H9 (cell line): ENCODE data around the gene KCNAB1. TPM values are rescaled to one million over a fixed set of nuclear protein-coding genes. Genes with fewer than 3 reads are reported as not detected.

Experiments used
- DNase-seq: peaks from one replicate; pipeline ENCODE4 v3.0.0-alpha.2; 2017
- H2AFZ ChIP-seq: one replicate; pipeline ENCODE4 v1.6.1; 2013; ENCODE audit warnings: mild to moderate bottlenecking, low read length, control low read depth, moderate library complexity
- H2AK5ac ChIP-seq: 2 replicates; pipeline ENCODE4 v1.6.1; 2013; ENCODE audit warnings: low read length, control low read depth, mixed read lengths; ENCODE audit not compliant: insufficient read length
- H2BK120ac ChIP-seq: one replicate; pipeline ENCODE4 v1.6.1; 2013; ENCODE audit warnings: low read depth, mild to moderate bottlenecking, low read length, control low read depth, inconsistent platforms; ENCODE audit not compliant: poor library complexity, severe bottlenecking
- H2BK12ac ChIP-seq: 2 replicates; pipeline ENCODE4 v1.6.1; 2013; ENCODE audit warnings: low read length, control low read depth, mixed read lengths, low read depth; ENCODE audit not compliant: insufficient read length
- H2BK15ac ChIP-seq: 2 replicates; pipeline ENCODE4 v1.6.1; 2013; ENCODE audit warnings: low read depth, low read length, control low read depth
- H2BK20ac ChIP-seq: one replicate; pipeline ENCODE4 v1.6.1; 2013; ENCODE audit warnings: low read depth, mild to moderate bottlenecking, low read length, control low read depth, inconsistent platforms; ENCODE audit not compliant: poor library complexity, severe bottlenecking
- H2BK5ac ChIP-seq: 2 replicates; pipeline ENCODE4 v1.6.1; 2013; ENCODE audit warnings: low read length, control low read depth, mixed read lengths; ENCODE audit not compliant: insufficient read length
- H3K14ac ChIP-seq: 2 replicates; pipeline ENCODE4 v1.6.1; 2013; ENCODE audit warnings: low read length, control low read depth; ENCODE audit not compliant: insufficient read depth
- H3K18ac ChIP-seq: 2 replicates; pipeline ENCODE4 v1.6.1; 2013; ENCODE audit warnings: low read depth, mild to moderate bottlenecking, mixed read lengths, low read length, control low read depth; ENCODE audit not compliant: insufficient read length
- H3K23ac ChIP-seq: 2 replicates; pipeline ENCODE4 v1.6.1; 2013; ENCODE audit warnings: low read length, control low read depth, mixed read lengths, low read depth; ENCODE audit not compliant: insufficient read length
- H3K23me2 ChIP-seq: 2 replicates; pipeline ENCODE4 v1.6.1; 2013; ENCODE audit warnings: low read depth, mild to moderate bottlenecking, mixed read lengths, low read length, control low read depth; ENCODE audit not compliant: insufficient read length, poor library complexity, severe bottlenecking
- H3K27ac ChIP-seq: 2 replicates; pipeline ENCODE4 v1.5.1; 2013; ENCODE audit warnings: low read length, control low read depth, mixed read lengths, low read depth; ENCODE audit not compliant: insufficient read length
- H3K27me3 ChIP-seq: 2 replicates; pipeline ENCODE4 v1.6.1; 2013; ENCODE audit warnings: low read length, control low read depth, inconsistent platforms; ENCODE audit not compliant: insufficient read depth
- H3K4ac ChIP-seq: 2 replicates; pipeline ENCODE4 v1.6.1; 2013; ENCODE audit warnings: low read depth, mild to moderate bottlenecking, control low read depth, inconsistent platforms, low read length, moderate library complexity
- H3K4me1 ChIP-seq: 2 replicates; pipeline ENCODE4 v1.6.1; 2013; ENCODE audit warnings: low read length, control low read depth, inconsistent platforms; ENCODE audit not compliant: insufficient read depth
- H3K4me2 ChIP-seq: 2 replicates; pipeline ENCODE4 v1.6.1; 2013; ENCODE audit warnings: low read length, control low read depth, mixed read lengths; ENCODE audit not compliant: insufficient read length, insufficient read depth
- H3K56ac ChIP-seq: 2 replicates; pipeline ENCODE4 v1.6.1; 2013; ENCODE audit warnings: low read depth, mild to moderate bottlenecking, mixed read lengths, low read length, control low read depth; ENCODE audit not compliant: insufficient read length
- H3K79me1 ChIP-seq: 2 replicates; pipeline ENCODE4 v1.6.1; 2013; ENCODE audit warnings: low read depth, mild to moderate bottlenecking, moderate library complexity, low read length, control low read depth, inconsistent platforms; ENCODE audit not compliant: insufficient read depth, poor library complexity, severe bottlenecking
- H3K79me2 ChIP-seq: 2 replicates; pipeline ENCODE4 v1.6.1; 2013; ENCODE audit warnings: low read length, control low read depth, inconsistent platforms; ENCODE audit not compliant: insufficient read depth
- H3K9ac ChIP-seq: 2 replicates; pipeline ENCODE4 v1.6.1; 2013; ENCODE audit warnings: low read length, control low read depth, mixed read lengths; ENCODE audit not compliant: insufficient read length; ENCODE audit errors: extremely low read depth
- H3K9me3 ChIP-seq: one replicate; pipeline ENCODE4 v1.6.1; 2013; ENCODE audit warnings: low read depth, low read length, inconsistent platforms; ENCODE audit not compliant: control insufficient read depth
- H3T11ph ChIP-seq: one replicate; pipeline ENCODE4 v1.6.1; 2013; ENCODE audit warnings: mild to moderate bottlenecking, low read length, control low read depth, inconsistent platforms
- H4K20me1 ChIP-seq: one replicate; pipeline ENCODE4 v1.6.1; 2013; ENCODE audit not compliant: control insufficient read depth, insufficient read length, insufficient read depth
- H4K5ac ChIP-seq: 2 replicates; pipeline ENCODE4 v1.6.1; 2013; ENCODE audit warnings: low read depth, mild to moderate bottlenecking, mixed read lengths, low read length, control low read depth; ENCODE audit not compliant: insufficient read length
- H4K8ac ChIP-seq: replicated peaks from 2 replicates; pipeline ENCODE4 v1.6.1; 2013; ENCODE audit warnings: low read length, control low read depth, mixed read lengths, low read depth; ENCODE audit not compliant: insufficient read length
- H4K91ac ChIP-seq: 2 replicates; pipeline ENCODE4 v1.6.1; 2013; ENCODE audit warnings: low read depth, mild to moderate bottlenecking, moderate library complexity, mixed read lengths, low read length, control low read depth; ENCODE audit not compliant: insufficient read length
- H3K27ac Mint-ChIP-seq, 3 experiments: 2 replicates in 2 of 3; 3 replicates in 1 of 3; pipeline ENCODE4 v1.8.0; 2020 to 2021; ENCODE audit warnings: mixed read lengths in 3 of 3, mild to moderate bottlenecking in 1 of 3, moderate library complexity in 1 of 3
- H3K27me3 Mint-ChIP-seq: 2 replicates; pipeline ENCODE4 v1.8.0; 2021; ENCODE audit warnings: low read depth, mild to moderate bottlenecking, moderate library complexity, mixed read lengths
- H3K36me3 Mint-ChIP-seq, 3 experiments: 2 replicates in 2 of 3; 3 replicates in 1 of 3; pipeline ENCODE4 v1.8.0; 2020 to 2021; ENCODE audit warnings: low read depth in 3 of 3, mixed read lengths in 3 of 3; ENCODE audit not compliant: insufficient read depth in 1 of 3
- H3K4me1 Mint-ChIP-seq, 2 experiments: 2 replicates each; pipeline ENCODE4 v1.8.0; 2020; ENCODE audit warnings: mixed read lengths in 2 of 2
- H3K4me3 Mint-ChIP-seq, 2 experiments: 2 replicates in 1 of 2; 3 replicates in 1 of 2; pipeline ENCODE4 v1.8.0; 2020 to 2021; ENCODE audit warnings: mild to moderate bottlenecking in 2 of 2, mixed read lengths in 2 of 2, moderate library complexity in 1 of 2
- H3K9me3 Mint-ChIP-seq, 2 experiments: 2 replicates in 1 of 2; 3 replicates in 1 of 2; pipeline ENCODE4 v1.8.0; 2020; ENCODE audit warnings: mild to moderate bottlenecking in 2 of 2, mixed read lengths in 2 of 2, moderate library complexity in 1 of 2
- WGBS: extraction: QIAGEN DNeasy Blood & Tissue Kit; methylation state at CpG from one replicate; pipeline ENCODE4 v1.1.7; 2013; ENCODE audit warnings: missing lambda C conversion rate, low lambda C conversion rate, mixed read lengths; ENCODE audit not compliant: insufficient read length; ENCODE audit errors: extremely low coverage; 5-methylcytosine and 5-hydroxymethylcytosine counted together
- total RNA-seq: library from RNA; stranded (reverse); gene quantifications from 2 replicates; pipeline ENCODE4 v1.2.1, GENCODE V29; 2021
- TF ChIP-seq, protein P1 (sequence below): fragments of 200-600 bp; sonication (generic); conservative IDR thresholded peaks from 3 replicates; pipeline ENCODE4 v1.8.0; 2021; ENCODE audit warnings: antibody characterized with exemption, mild to moderate bottlenecking

The KCNAB1 gene
- total RNA-seq, 1 experiment from 2014 or later: 3.7 TPM

DNA sequence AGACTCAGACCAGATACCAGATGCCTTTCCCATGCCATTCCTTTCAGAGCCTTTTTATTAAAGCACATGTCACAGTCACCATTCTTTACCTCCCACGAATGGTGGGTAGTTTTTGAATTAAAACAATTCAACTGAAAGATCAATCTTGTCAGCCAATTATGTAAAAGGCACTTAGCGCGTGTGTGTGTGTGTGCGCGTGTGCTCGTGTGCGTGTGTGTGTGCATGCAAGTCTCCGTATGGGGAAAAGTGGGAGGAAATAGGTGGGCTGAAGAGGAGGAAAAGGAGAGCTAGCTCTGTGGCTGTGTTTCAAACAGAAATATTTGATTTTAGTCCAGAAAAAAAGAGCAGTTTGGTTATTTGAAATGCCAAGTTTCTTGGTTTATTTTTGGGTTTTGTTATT lies 177.2 kb downstream of the KCNAB1 start:
- no CpG with 5 or more reads among the region's 8 CpGs for WGBS
- Histone ChIP-seq H3K4me2 (no peak overlapping the region), H2AK5ac (no peak overlapping the region), H4K8ac (no peak overlapping the region), H2BK20ac (no peak overlapping the region), H2AFZ (no peak overlapping the region), H3K9me3 (no peaks in the 10 kb centered on the region), H2BK5ac (no peak overlapping the region), H3K56ac (no peak overlapping the region), H4K5ac (no peak overlapping the region), H3K79me1 (no peaks in the 10 kb centered on the region), H3K23ac (no peak overlapping the region), H3K27me3 (no peaks in the 10 kb centered on the region), H3K4ac (no peak overlapping the region), H3K23me2 (no peaks in the 10 kb centered on the region), H2BK15ac (no peak overlapping the region), H4K20me1 (no peaks in the 10 kb centered on the region), H3T11ph (no peak overlapping the region), H3K27ac (no peak overlapping the region), H3K9ac (no peak overlapping the region), H3K18ac (no peak overlapping the region), H2BK120ac (no peak overlapping the region), H4K91ac (no peak overlapping the region), H3K4me1 (no peaks in the 10 kb centered on the region), H2BK12ac (no peak overlapping the region), H3K79me2 (no peaks in the 10 kb centered on the region), H3K14ac (no peak overlapping the region)
- Mint-ChIP-seq H3K9me3 (no peaks in the 10 kb centered on the region), H3K4me3 (no peak overlapping the region), H3K27me3 (peaks cover 19% of the 10 kb centered on the region), H3K36me3 (no peaks in the 10 kb centered on the region), H3K4me1 (no peaks in the 10 kb centered on the region), H3K27ac (no peak overlapping the region; a peak in 2 of 7 replicates)
- no peak for DNase-seq
- TF ChIP-seq, protein P1, sequence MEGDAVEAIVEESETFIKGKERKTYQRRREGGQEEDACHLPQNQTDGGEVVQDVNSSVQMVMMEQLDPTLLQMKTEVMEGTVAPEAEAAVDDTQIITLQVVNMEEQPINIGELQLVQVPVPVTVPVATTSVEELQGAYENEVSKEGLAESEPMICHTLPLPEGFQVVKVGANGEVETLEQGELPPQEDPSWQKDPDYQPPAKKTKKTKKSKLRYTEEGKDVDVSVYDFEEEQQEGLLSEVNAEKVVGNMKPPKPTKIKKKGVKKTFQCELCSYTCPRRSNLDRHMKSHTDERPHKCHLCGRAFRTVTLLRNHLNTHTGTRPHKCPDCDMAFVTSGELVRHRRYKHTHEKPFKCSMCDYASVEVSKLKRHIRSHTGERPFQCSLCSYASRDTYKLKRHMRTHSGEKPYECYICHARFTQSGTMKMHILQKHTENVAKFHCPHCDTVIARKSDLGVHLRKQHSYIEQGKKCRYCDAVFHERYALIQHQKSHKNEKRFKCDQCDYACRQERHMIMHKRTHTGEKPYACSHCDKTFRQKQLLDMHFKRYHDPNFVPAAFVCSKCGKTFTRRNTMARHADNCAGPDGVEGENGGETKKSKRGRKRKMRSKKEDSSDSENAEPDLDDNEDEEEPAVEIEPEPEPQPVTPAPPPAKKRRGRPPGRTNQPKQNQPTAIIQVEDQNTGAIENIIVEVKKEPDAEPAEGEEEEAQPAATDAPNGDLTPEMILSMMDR: no peak
